BJ (cell line): ENCODE measurements around the gene TBCCD1. TPM values are rescaled to one million over a fixed set of nuclear protein-coding genes. Genes with fewer than 3 reads are reported as not detected.

Source experiments
- CTCF ChIA-PET: fragments of 350-600 bp; formaldehyde crosslinking; extraction: SDS; loops from one replicate; lab custom pipeline; 2021; ENCODE audit warnings: antibody characterized with exemption, inconsistent platforms; lab: Yijun Ruan, JAX
- POLR2A ChIA-PET: fragments of 300-600 bp; sonication (Branson Sonifier 250); formaldehyde crosslinking; extraction: SDS; loops from one replicate; lab custom pipeline; 2021; ENCODE audit warnings: antibody characterized with exemption; lab: Charles Lee
- DNase-seq: peaks from one replicate; pipeline ENCODE4 v3.0.0-alpha.2; 2011; ENCODE audit warnings: low read depth
- H3K27me3 ChIP-seq: 2 replicates; pipeline ENCODE4 v1.6.0; 2011; ENCODE audit warnings: low read length; ENCODE audit not compliant: control insufficient read depth, insufficient read depth
- H3K36me3 ChIP-seq: 2 replicates; pipeline ENCODE4 v1.5.1; 2011; ENCODE audit warnings: low read length; ENCODE audit not compliant: control insufficient read depth, insufficient read depth
- H3K4me3 ChIP-seq: 2 replicates; pipeline ENCODE4 v1.5.1; 2011; ENCODE audit warnings: low read depth, mild to moderate bottlenecking, control low read depth, low read length
- CTCF ChIP-seq: IDR thresholded peaks from 2 replicates; pipeline ENCODE4 v1.5.1; 2011; ENCODE audit warnings: low read depth, mild to moderate bottlenecking, control low read depth, inconsistent platforms, low read length, moderate library complexity; ENCODE audit not compliant: insufficient read depth
- polyA plus RNA-seq: library from polyadenylated mRNA; depleted of rRNA; stranded (reverse); fragments of >200 nt; gene quantifications from 2 replicates; pipeline ENCODE4 v1.2.3, GENCODE V29; 2011

The TBCCD1 gene
- polyA plus RNA-seq, 1 experiment = 8.3 TPM

- DNase-seq = no peak
- no peak for TF ChIP-seq CTCF
- ChIA-PET CTCF (interaction anchor here (1.5 kb wide), 1 partner anchor 33 kb away, joined by 5 read pairs; no protein-coding TSS in a partner anchor), POLR2A (no interaction called here)
- Histone ChIP-seq H3K27me3 (no peaks in the 10 kb centered on the region), H3K4me3 (no peak overlapping the region), H3K36me3 (peaks cover 6% of the 10 kb centered on the region)
Measured at GRCh38 chr3:186583831-186584230, 16.7 kb upstream of the TBCCD1 start.

- ChIA-PET POLR2A (no interaction called here), CTCF (interaction anchor here (0.8 kb wide), 1 partner anchor 32 kb away, joined by 3 read pairs; no protein-coding TSS in a partner anchor)
- TF ChIP-seq CTCF = no peak
- H3K27me3 ChIP-seq = no peaks in the 10 kb centered on the region
- H3K4me3 ChIP-seq = no peak overlapping the region
- H3K36me3 ChIP-seq = peaks cover 6% of the 10 kb centered on the region
- DNase-seq = no peak
Measured at GRCh38 chr3:186582541-186582940, 15.4 kb upstream of the TBCCD1 start.

- Histone ChIP-seq H3K4me3 (no peak overlapping the region), H3K27me3 (no peaks in the 10 kb centered on the region), H3K36me3 (peaks cover 8% of the 10 kb centered on the region)
- no peak for TF ChIP-seq CTCF
- ChIA-PET POLR2A (no interaction called here), CTCF (interaction anchor here (0.6 kb wide), 1 partner anchor 602 kb away, joined by 3 read pairs; no protein-coding TSS in a partner anchor)
- no peak for DNase-seq
Measured at GRCh38 chr3:186580785-186581184, 13.6 kb upstream of the TBCCD1 start.

GRCh38 chr3:186577521-186577920 lies 10.4 kb upstream of the TBCCD1 start:
- ChIA-PET CTCF (interaction anchor here (1.6 kb wide), 1 partner anchor 37 kb away, joined by 4 read pairs; no protein-coding TSS in a partner anchor), POLR2A (no interaction called here)
- DNase-seq = no peak
- Histone ChIP-seq H3K4me3 (no peak overlapping the region), H3K36me3 (peaks cover 10% of the 10 kb centered on the region), H3K27me3 (no peaks in the 10 kb centered on the region)
- TF ChIP-seq CTCF = no peak

GRCh38 chr3:186571644-186572013 lies 4.5 kb upstream of the TBCCD1 start:
- POLR2A ChIA-PET = no interaction called here
- CTCF ChIA-PET = interaction anchor here (1.7 kb wide), 1 partner anchor 43 kb away, joined by 8 read pairs; no protein-coding TSS in a partner anchor
- H3K4me3 ChIP-seq = peak overlapping the region; percentile 95; the same call in 1 of the 2 replicates
- H3K27me3 ChIP-seq = no peaks in the 10 kb centered on the region
- H3K36me3 ChIP-seq = peaks cover 6% of the 10 kb centered on the region
- DNase-seq = no peak
- TF ChIP-seq CTCF = no peak
